Progenitor cell of endocrine pancreas (in vitro differentiated cells): ENCODE results near the gene SRPK2. TPM values are rescaled to one million over a fixed set of nuclear protein-coding genes. Genes with fewer than 3 reads are reported as not detected.

ENCODE experiments used
- DNase-seq: peaks from one replicate; pipeline ENCODE4 v3.0.0; 2021; ENCODE audit warnings: low spot score; ENCODE audit not compliant: unreplicated experiment
- H3K27ac Mint-ChIP-seq: 2 replicates; pipeline ENCODE4 v1.8.0; 2021; ENCODE audit warnings: mild to moderate bottlenecking, moderate library complexity, mixed read lengths
- H3K27me3 Mint-ChIP-seq: 2 replicates; pipeline ENCODE4 v1.8.0; 2021; ENCODE audit warnings: mixed read lengths
- H3K36me3 Mint-ChIP-seq: 2 replicates; pipeline ENCODE4 v1.8.0; 2022; ENCODE audit warnings: mixed read lengths; ENCODE audit not compliant: insufficient read depth
- H3K4me1 Mint-ChIP-seq: 2 replicates; pipeline ENCODE4 v1.8.0; 2021; ENCODE audit warnings: low read depth, mixed read lengths
- H3K4me3 Mint-ChIP-seq: 2 replicates; pipeline ENCODE4 v1.8.0; 2021; ENCODE audit warnings: low read depth, mild to moderate bottlenecking, moderate library complexity, mixed read lengths
- H3K9me3 Mint-ChIP-seq: 2 replicates; pipeline ENCODE4 v1.8.0; 2021; ENCODE audit warnings: low read depth, mixed read lengths
- total RNA-seq: library from RNA; stranded (reverse); gene quantifications from 2 replicates; pipeline ENCODE4 v1.2.1, GENCODE V29; 2021
- TF ChIP-seq, protein P1 (sequence below): fragments of 200-600 bp; sonication (generic); IDR thresholded peaks from one replicate; pipeline ENCODE4 v1.5.0; 2021; ENCODE audit warnings: antibody characterized with exemption, mild to moderate bottlenecking; ENCODE audit not compliant: unreplicated experiment

SRPK2 gene
- total RNA-seq, 1 donor from 2014 or later = 78.8 TPM

DNA sequence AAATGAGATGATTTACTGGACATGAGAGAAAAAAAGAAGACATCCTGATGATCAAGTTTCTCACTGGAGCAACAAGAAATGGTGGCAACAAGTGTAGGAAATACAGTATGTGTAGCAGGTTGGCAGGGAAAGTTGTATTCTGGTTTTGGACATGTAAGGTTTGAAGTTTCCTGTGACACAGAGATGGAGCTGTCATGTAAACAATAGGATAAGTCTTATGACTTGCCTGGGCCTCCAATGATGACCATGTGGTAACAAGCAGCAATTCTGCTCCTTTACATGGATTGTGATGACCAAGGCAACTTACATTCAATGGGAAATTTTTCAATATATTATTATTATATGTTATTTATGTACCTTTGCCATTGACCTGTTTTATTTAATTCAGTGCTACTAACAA is 249.3 kb downstream of the SRPK2 start:
- H3K36me3 Mint-ChIP-seq = peaks cover 12% of the 10 kb centered on the region
- peaks cover 5% of the 10 kb centered on the region for H3K4me1 Mint-ChIP-seq
- no peaks in the 10 kb centered on the region for H3K9me3 Mint-ChIP-seq
- DNase-seq = no peak
- H3K27ac Mint-ChIP-seq = no peak overlapping the region
- H3K4me3 Mint-ChIP-seq = no peak overlapping the region
- no peaks in the 10 kb centered on the region for H3K27me3 Mint-ChIP-seq
- TF ChIP-seq, protein P1, sequence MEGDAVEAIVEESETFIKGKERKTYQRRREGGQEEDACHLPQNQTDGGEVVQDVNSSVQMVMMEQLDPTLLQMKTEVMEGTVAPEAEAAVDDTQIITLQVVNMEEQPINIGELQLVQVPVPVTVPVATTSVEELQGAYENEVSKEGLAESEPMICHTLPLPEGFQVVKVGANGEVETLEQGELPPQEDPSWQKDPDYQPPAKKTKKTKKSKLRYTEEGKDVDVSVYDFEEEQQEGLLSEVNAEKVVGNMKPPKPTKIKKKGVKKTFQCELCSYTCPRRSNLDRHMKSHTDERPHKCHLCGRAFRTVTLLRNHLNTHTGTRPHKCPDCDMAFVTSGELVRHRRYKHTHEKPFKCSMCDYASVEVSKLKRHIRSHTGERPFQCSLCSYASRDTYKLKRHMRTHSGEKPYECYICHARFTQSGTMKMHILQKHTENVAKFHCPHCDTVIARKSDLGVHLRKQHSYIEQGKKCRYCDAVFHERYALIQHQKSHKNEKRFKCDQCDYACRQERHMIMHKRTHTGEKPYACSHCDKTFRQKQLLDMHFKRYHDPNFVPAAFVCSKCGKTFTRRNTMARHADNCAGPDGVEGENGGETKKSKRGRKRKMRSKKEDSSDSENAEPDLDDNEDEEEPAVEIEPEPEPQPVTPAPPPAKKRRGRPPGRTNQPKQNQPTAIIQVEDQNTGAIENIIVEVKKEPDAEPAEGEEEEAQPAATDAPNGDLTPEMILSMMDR = no peak

DNA sequence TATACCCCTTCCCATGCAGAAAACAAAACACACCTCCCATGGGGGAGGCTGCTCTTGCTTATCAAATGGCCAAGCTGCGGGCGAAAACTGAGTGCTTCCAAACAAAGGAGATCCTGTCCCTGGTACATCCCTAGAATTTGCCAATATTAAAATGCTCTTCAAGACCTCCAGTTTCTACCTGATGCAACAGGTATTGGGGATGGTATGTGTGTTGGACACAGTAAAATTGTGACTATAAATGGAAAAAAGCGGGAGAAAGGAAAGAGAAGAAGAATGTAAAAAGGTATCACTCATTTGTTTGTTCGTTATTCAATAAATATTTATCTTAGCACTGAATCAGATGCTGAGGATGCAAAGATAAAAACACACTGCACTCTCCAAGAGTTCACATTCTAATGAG is 250.8 kb downstream of the SRPK2 start:
- TF ChIP-seq, protein P1 = no peak
- DNase-seq = no peak
- H3K4me1 Mint-ChIP-seq = peaks cover 5% of the 10 kb centered on the region
- H3K4me3 Mint-ChIP-seq = no peak overlapping the region
- no peaks in the 10 kb centered on the region for H3K9me3 Mint-ChIP-seq
- H3K27ac Mint-ChIP-seq = peak overlapping the region; percentile 26
- peaks cover 13% of the 10 kb centered on the region for H3K36me3 Mint-ChIP-seq
- H3K27me3 Mint-ChIP-seq = no peaks in the 10 kb centered on the region

DNA sequence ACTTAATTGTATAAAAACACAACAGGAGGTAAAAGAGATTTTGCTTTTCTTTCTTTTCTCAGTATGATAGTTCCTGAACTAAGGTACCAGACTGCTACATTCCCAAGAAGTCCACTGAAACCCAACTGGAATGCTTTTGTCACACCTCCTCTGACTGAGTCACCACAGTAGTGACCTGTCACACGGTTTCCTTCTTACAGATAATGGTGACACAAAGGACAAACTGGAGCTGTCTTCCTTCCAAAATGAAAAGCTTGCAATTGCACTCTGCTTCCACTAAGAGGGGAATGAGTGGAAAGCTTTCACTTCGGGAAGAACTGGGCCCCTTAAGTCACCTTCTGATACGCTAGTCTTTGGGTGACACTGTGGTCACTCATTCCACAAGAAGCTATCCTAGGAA is 252.5 kb downstream of the SRPK2 start:
- H3K4me3 Mint-ChIP-seq = no peak overlapping the region
- no peaks in the 10 kb centered on the region for H3K9me3 Mint-ChIP-seq
- no peaks in the 10 kb centered on the region for H3K27me3 Mint-ChIP-seq
- TF ChIP-seq, protein P1 = no peak
- H3K4me1 Mint-ChIP-seq = peaks cover 7% of the 10 kb centered on the region
- H3K27ac Mint-ChIP-seq = peak overlapping the region; percentile 47
- DNase-seq = no peak
- peaks cover 9% of the 10 kb centered on the region for H3K36me3 Mint-ChIP-seq

DNA sequence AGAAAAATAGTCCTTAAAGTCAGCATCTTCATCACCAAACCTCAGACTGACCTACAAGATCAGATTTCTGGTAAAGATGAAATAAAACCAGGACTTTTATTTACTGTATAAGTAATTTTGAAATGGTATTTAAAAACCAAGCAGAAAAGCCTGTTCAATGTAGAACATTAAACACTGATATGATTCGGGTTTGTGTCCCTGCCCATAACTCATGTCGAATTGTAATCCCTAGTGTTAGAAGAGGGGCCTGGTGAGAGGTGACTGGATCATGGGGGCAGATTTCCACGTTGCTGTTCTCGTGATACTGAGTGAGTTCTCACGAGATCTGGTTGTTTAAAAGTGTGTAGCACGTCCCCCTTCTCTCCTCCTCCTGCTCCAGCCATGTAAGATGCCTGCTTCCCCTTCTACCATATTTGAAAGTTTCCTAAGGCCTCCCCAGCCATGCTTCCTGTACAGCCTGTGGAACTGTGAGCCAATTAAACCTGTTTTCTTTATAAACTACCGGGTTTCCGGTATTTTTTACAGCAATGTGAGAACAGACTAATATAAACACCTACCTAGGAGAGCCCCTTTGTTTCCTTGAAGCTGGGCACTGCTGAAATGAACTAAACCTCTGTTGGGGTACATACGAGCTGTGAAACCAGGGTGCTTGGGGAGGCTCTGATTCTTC is 254.6 kb downstream of the SRPK2 start:
- TF ChIP-seq, protein P1 = no peak
- DNase-seq = no peak
- Mint-ChIP-seq H3K4me3 (no peak overlapping the region), H3K9me3 (no peaks in the 10 kb centered on the region), H3K27ac (no peak overlapping the region), H3K4me1 (peaks cover 4% of the 10 kb centered on the region), H3K36me3 (peaks cover 14% of the 10 kb centered on the region), H3K27me3 (no peaks in the 10 kb centered on the region)

DNA sequence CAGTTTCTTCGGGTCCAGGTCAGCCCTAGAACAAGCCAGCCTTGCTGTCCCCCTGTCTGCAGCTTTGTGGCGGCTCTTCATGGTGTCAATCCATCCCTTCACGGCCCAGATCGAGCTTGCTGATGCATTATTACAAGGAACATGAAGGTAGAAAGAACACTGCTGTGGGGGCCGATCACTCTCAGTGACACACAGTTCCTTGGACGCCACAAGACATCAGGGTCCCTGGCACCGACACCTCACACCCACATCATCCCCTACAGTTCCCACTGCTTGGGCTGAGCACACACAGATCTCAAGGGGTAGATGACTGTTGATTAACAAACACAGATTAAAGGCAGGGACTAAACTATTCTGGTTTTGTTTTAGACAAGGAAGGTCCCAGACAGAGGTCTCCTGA is 255.4 kb downstream of the SRPK2 start:
- H3K9me3 Mint-ChIP-seq = no peaks in the 10 kb centered on the region
- H3K4me1 Mint-ChIP-seq = peaks cover 4% of the 10 kb centered on the region
- H3K36me3 Mint-ChIP-seq = peaks cover 14% of the 10 kb centered on the region
- no peaks in the 10 kb centered on the region for H3K27me3 Mint-ChIP-seq
- DNase-seq = no peak
- H3K4me3 Mint-ChIP-seq = no peak overlapping the region
- TF ChIP-seq, protein P1 = no peak
- H3K27ac Mint-ChIP-seq = peak overlapping the region; percentile 29
